HG03095 (cell line): ENCODE results near the gene GTSE1.

Experiments
- ATAC-seq: cut with Tn5 transposase; IDR thresholded peaks from one replicate; pipeline ENCODE4 v1.9.1; 2021; ENCODE audit warnings: moderate library complexity; ENCODE audit not compliant: unreplicated experiment

GTSE1 gene

DNA sequence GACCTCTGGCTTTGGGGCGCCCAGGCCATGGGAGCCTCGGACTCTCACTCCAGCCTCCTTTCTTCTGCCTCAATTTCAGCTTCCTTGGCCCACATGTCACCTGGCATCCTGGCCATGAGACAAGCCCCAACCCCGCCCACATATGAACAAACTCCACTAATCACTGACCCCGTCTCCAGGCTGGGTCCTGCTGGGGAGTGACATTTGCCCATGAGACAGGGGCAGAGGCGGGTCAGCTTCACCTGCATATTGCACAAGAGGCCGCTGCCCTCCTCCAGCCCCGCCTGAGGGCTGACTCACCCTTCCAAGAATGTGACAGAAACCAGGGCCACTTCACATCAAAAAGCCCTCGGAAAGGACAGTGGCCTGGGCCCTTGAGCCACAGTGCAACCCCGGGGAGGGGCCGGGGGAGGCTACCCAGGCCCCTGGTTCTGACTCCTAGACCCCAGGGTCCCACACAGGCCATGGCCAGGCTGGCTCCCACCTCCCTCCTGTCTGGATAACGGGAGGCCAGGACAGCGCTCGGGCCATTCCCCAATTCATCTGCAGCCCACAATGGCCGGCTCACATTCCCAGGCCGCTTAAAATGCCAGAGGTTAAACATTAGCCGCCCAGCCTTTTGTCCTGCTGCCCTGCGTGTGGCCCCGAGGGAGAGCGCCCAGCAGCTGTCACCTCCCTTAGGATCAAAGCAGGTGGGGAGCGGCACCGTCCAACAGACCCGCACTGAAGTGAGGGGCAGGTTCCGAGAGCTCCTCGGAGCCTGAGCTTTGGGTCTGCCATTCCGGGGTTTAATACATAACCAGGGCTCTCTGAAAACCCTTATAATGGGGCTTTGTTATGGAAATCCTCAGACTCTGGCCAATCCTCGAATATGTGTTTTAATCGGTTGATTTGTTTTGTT is 81.1 kb downstream of the GTSE1 start:
- no peak for ATAC-seq

DNA sequence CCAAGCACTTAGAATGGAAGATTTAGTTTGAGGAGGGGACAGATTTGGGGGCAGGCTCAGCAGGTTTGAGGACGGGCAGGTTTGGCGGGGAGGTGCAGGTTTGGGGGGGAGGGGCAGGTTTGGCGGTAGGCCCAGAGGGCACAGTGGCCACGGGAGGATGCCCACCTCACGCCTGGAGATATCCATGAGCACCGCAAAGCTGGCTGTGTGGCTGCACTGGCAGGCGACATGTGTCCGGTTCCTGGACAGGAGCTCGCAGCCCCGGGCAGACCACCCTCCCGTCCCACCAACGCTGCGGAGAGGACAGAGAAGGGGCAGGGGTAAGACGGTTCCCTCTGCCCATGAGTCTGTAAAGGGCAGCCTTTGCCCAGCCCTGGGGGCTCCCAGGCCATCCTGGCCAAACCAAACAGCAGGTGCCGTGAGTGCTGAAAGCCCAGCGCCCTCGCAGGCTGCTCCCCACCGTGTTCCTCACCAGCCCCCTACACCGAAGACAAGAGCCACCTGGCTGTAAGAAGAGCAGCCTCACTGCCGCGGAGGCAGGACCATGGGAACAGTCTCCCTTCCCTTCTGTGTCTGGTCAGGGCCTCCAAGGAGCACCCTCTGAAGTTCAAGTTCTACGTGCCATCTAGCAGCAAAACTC is 81.9 kb downstream of the GTSE1 start:
- no peak for ATAC-seq

DNA sequence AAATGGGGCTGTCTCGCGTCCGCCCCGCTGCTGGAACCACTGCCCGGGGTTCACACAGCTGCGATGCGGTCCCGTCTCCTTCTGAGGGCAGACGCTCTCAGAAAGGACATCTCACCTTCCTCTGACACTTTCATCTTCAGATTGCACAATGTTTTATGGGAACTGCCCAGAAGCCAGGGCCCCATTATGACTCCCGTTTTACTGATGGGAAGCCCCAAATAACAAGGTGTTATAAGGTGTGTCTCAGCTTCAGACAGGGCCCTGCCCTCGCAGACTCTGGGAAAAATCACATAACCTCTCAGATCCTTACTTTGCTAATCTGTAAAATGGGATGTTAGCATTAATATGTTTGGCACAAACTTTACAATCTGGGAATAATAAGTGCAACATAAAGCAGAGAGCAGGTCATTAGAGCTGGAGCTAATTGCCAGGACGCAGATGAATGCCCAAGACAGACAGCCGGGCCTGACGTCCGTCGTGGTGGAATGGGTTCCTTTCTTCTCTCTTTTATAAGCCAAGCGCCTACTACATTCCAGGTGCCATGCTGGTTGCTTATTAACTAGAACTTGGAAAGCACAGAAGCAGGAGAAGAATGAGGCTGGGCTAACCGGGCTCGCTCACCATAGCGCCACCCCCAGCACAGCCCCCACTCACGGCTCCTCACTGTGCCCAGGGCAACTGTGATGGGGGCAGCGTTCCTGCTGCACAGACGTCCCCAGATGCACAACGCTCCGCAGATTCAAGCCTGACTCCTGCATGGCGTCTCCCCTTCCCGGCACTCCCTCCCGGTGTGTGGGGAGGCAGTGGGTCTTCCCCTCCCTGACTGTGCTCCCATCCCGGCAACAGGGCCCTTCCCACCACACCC is 82.6 kb downstream of the GTSE1 start:
- ATAC-seq = no peak

DNA sequence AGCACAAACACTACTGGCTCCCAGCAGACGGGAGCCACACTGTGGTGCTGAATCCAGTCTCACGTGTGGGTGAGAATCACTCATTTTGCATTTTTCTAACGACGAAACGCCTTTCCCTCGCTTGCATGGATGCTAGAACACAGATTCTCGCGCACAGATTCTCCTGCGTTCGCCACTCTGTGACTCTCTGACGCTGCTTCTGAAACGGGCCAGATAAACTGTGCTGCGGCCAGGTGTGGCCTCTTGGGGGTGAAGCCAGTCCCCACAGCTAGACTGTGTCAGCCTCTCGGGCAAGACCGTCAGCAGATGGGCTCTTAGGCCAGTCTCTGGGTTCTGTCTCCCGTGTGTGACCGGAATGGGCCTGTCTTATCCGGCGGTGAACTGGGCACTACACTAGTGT is 83.4 kb downstream of the GTSE1 start:
- no peak for ATAC-seq
